Neuronal stem cell (in vitro differentiated cells): ENCODE results near the gene ZNF24.

ENCODE experiments used
- DNase-seq: peaks from one replicate; pipeline ENCODE4 v3.0.0-alpha.2; 2013; ENCODE audit warnings: low spot score
- H2AFZ ChIP-seq: one replicate; pipeline ENCODE4 v1.6.1; 2013; ENCODE audit warnings: mild to moderate bottlenecking, low read length, inconsistent platforms
- H2AK5ac ChIP-seq: 2 replicates; pipeline ENCODE4 v1.6.1; 2013; ENCODE audit warnings: low read depth, mild to moderate bottlenecking, inconsistent platforms, low read length, moderate library complexity, mixed read lengths
- H2BK120ac ChIP-seq: 2 replicates; pipeline ENCODE4 v1.6.1; 2013; ENCODE audit warnings: low read depth, mild to moderate bottlenecking, inconsistent platforms, low read length, moderate library complexity, mixed read lengths
- H2BK12ac ChIP-seq: one replicate; pipeline ENCODE4 v1.6.1; 2013; ENCODE audit warnings: low read length, inconsistent platforms
- H2BK15ac ChIP-seq: 2 replicates; pipeline ENCODE4 v1.6.1; 2013; ENCODE audit warnings: mild to moderate bottlenecking, low read length, inconsistent platforms, mixed read lengths
- H2BK5ac ChIP-seq: one replicate; pipeline ENCODE4 v1.6.1; 2013; ENCODE audit warnings: inconsistent platforms, mild to moderate bottlenecking, low read length, moderate library complexity
- H3K14ac ChIP-seq: one replicate; pipeline ENCODE4 v1.6.1; 2013; ENCODE audit warnings: low read length, inconsistent platforms
- H3K18ac ChIP-seq: 2 replicates; pipeline ENCODE4 v1.6.1; 2013; ENCODE audit warnings: low read length, inconsistent platforms
- H3K23ac ChIP-seq: 2 replicates; pipeline ENCODE4 v1.6.1; 2013; ENCODE audit warnings: low read depth, mild to moderate bottlenecking, mixed read lengths, low read length, inconsistent platforms; ENCODE audit not compliant: poor library complexity
- H3K27ac ChIP-seq: replicated peaks from 3 replicates; pipeline ENCODE4 v1.5.1; 2013; ENCODE audit warnings: low read length, inconsistent platforms
- H3K27me3 ChIP-seq, 3 experiments: 2 replicates each; pipeline ENCODE4 v1.6.1; 2013; ENCODE audit warnings: low read length in 3 of 3, mild to moderate bottlenecking in 2 of 3, inconsistent platforms in 1 of 3, low read depth in 1 of 3, mixed read lengths in 1 of 3, moderate library complexity in 1 of 3; ENCODE audit not compliant: control insufficient read depth in 3 of 3, insufficient read depth in 3 of 3
- H3K36me3 ChIP-seq, 2 donors: replicated peaks in 1 of 2; 2 replicates each; pipeline ENCODE4 v1.6.1; 2013; ENCODE audit warnings: low read length in 2 of 2; ENCODE audit not compliant: control insufficient read depth in 2 of 2, insufficient read depth in 2 of 2
- H3K4ac ChIP-seq: 2 replicates; pipeline ENCODE4 v1.6.1; 2013; ENCODE audit warnings: inconsistent platforms, mild to moderate bottlenecking, low read length, moderate library complexity
- H3K4me1 ChIP-seq, 2 donors: 1 replicate in 1 of 2; 2 replicates in 1 of 2; pipeline ENCODE4 v1.6.1; 2013; ENCODE audit warnings: low read length in 2 of 2, low read depth in 1 of 2; ENCODE audit not compliant: control insufficient read depth in 2 of 2, insufficient read depth in 1 of 2
- H3K4me2 ChIP-seq: one replicate; pipeline ENCODE4 v1.6.1; 2013; ENCODE audit warnings: mild to moderate bottlenecking, low read length, inconsistent platforms; ENCODE audit not compliant: insufficient read depth, poor library complexity, severe bottlenecking
- H3K4me3 ChIP-seq, 2 donors: 2 replicates each; pipeline ENCODE4 v1.5.1; 2013; ENCODE audit warnings: low read length in 2 of 2, mild to moderate bottlenecking in 2 of 2, inconsistent platforms in 1 of 2, moderate library complexity in 1 of 2
- H3K79me1 ChIP-seq: one replicate; pipeline ENCODE4 v1.6.1; 2013; ENCODE audit warnings: low read depth, mild to moderate bottlenecking, inconsistent platforms, low read length, moderate library complexity
- H3K9ac ChIP-seq: one replicate; pipeline ENCODE4 v1.6.1; 2013; ENCODE audit warnings: mild to moderate bottlenecking, low read depth, low read length, inconsistent platforms; ENCODE audit not compliant: poor library complexity
- H3K9me3 ChIP-seq, 2 donors: replicated peaks in 1 of 2; 2 replicates each; pipeline versions ENCODE3 to v1.6.1; 2013; ENCODE audit warnings: low read length in 2 of 2, mild to moderate bottlenecking in 2 of 2, inconsistent platforms in 1 of 2, low read depth in 1 of 2, mixed read lengths in 1 of 2, moderate library complexity in 1 of 2; ENCODE audit not compliant: control insufficient read depth in 2 of 2, insufficient read depth in 1 of 2
- H4K8ac ChIP-seq: one replicate; pipeline ENCODE4 v1.6.1; 2013; ENCODE audit warnings: low read depth, mild to moderate bottlenecking, inconsistent platforms, low read length, moderate library complexity
- H4K91ac ChIP-seq: one replicate; pipeline ENCODE4 v1.6.1; 2013; ENCODE audit warnings: low read length, low read depth, mild to moderate bottlenecking, inconsistent platforms; ENCODE audit not compliant: poor library complexity
- WGBS, 2 donors: extraction: QIAGEN DNeasy Blood & Tissue Kit; methylation state at CpG; one replicate each; pipeline ENCODE4 v1.1.7; 2013; ENCODE audit warnings: missing lambda C conversion rate in 2 of 2, mixed read lengths in 1 of 2; ENCODE audit not compliant: insufficient read length in 2 of 2, insufficient replicate concordance in 1 of 2; ENCODE audit errors: extremely low coverage in 2 of 2; 5-methylcytosine and 5-hydroxymethylcytosine counted together

ZNF24 gene

DNA sequence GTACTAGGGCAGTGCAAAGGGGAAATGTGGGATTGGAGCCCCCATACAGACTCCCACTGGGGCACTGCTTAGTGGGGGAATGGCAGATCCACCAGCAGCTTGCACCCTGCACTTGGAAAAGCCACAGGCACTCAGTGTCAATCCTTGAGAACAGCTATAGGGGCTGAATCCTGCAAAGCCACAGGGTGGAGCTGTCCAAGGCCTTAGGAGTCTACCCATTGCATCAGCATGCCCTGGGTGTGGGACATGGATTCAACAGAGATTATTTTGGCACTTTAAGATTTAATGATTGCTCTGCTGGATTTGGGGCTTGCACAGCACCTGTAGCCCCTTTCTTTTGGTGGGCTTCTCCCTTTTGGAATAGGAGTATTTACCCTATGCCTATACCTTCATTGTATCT, 8.6 kb upstream of the ZNF24 start:
- peaks cover 7 to 17% of the 10 kb centered on the region in 2 donors for H3K9me3 ChIP-seq
- H3K27me3 ChIP-seq = no peaks in the 10 kb centered on the region
- H3K4ac ChIP-seq = no peak overlapping the region
- H2AFZ ChIP-seq = no peak overlapping the region
- no peak overlapping the region for H2BK5ac ChIP-seq
- H3K4me3 ChIP-seq = no peak overlapping the region
- no peak overlapping the region for H2BK120ac ChIP-seq
- H3K4me2 ChIP-seq = no peak overlapping the region
- no peak overlapping the region for H3K23ac ChIP-seq
- H4K8ac ChIP-seq = no peak overlapping the region
- no peak for DNase-seq
- H3K14ac ChIP-seq = no peak overlapping the region
- no peak overlapping the region for H2AK5ac ChIP-seq
- H2BK15ac ChIP-seq = no peak overlapping the region
- no peaks in the 10 kb centered on the region for H3K79me1 ChIP-seq
- no peak overlapping the region for H3K9ac ChIP-seq
- H4K91ac ChIP-seq = no peak overlapping the region
- no peak overlapping the region for H2BK12ac ChIP-seq
- H3K4me1 ChIP-seq = no peaks in the 10 kb centered on the region
- no peak overlapping the region for H3K18ac ChIP-seq
- no peaks in the 10 kb centered on the region for H3K36me3 ChIP-seq
- H3K27ac ChIP-seq = no peak overlapping the region

DNA sequence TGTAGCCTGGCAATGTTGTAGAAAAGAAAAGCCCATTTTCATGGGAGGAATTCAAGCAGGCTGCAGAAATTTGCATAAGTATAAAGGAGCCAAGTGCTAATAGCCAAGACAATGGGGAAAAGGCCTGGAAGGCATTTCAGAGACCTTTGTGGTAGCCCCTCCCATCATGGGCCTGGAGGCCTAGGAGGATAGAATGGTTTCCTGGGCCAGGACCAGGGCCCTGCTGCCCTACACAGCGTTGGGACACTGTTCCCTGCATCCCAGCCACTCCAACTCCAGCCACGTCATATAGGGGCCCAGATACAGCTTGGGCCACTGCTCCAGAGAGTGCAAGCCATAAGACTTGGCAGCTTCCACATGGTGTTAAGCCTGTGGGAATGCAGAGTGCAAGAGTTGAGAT, 8.1 kb upstream of the ZNF24 start:
- Histone ChIP-seq H3K9me3 (peaks cover 7 to 17% of the 10 kb centered on the region in 2 donors), H2AK5ac (no peak overlapping the region), H4K8ac (no peak overlapping the region), H3K9ac (no peak overlapping the region), H3K79me1 (no peaks in the 10 kb centered on the region), H3K27me3 (no peaks in the 10 kb centered on the region), H3K4ac (no peak overlapping the region), H3K4me2 (no peak overlapping the region), H3K4me1 (no peaks in the 10 kb centered on the region), H2BK12ac (no peak overlapping the region), H2BK15ac (no peak overlapping the region), H4K91ac (no peak overlapping the region), H2AFZ (no peak overlapping the region), H3K23ac (no peak overlapping the region), H2BK120ac (no peak overlapping the region), H3K36me3 (no peaks in the 10 kb centered on the region), H3K14ac (no peak overlapping the region), H2BK5ac (no peak overlapping the region), H3K27ac (no peak overlapping the region), H3K18ac (no peak overlapping the region), H3K4me3 (no peak overlapping the region)
- WGBS, 2 donors = no CpG with 5 or more reads among the region's 2 CpGs
- DNase-seq = no peak

DNA sequence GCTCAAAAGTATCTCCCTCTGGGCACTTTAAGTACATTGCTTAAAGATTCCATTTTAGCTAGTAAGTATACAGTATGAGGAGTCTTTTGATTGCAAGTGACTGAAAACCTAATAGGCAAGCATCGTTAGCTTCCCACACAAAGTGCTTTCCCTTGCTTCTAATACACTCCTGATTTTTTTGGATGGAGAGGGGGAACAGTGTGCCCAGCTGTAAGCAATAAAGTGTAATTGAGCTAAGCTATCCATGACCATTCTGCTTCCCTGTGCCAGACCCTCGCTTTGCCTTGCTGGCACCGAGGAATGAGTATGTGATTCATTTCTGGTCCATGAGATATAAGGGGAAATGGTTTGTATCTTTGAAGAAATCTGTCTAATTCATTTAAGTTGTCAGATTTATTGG, 3.8 kb upstream of the ZNF24 start:
- H4K91ac ChIP-seq = no peak overlapping the region
- no peaks in the 10 kb centered on the region for H3K36me3 ChIP-seq
- no peak overlapping the region for H2BK5ac ChIP-seq
- no peak overlapping the region for H4K8ac ChIP-seq
- H3K4me1 ChIP-seq = peaks cover 4 to 13% of the 10 kb centered on the region in 2 donors
- no peaks in the 10 kb centered on the region for H3K27me3 ChIP-seq
- H2AK5ac ChIP-seq = no peak overlapping the region
- WGBS, 2 donors = no CpG with 5 or more reads among the region's 3 CpGs
- no peak overlapping the region for H3K4me2 ChIP-seq
- peaks cover 6% of the 10 kb centered on the region for H3K79me1 ChIP-seq
- H3K4me3 ChIP-seq = no peak overlapping the region
- H2BK12ac ChIP-seq = no peak overlapping the region
- H3K14ac ChIP-seq = no peak overlapping the region
- no peak overlapping the region for H3K18ac ChIP-seq
- H3K9me3 ChIP-seq = peaks cover 6 to 15% of the 10 kb centered on the region in 2 donors
- no peak overlapping the region for H2AFZ ChIP-seq
- no peak overlapping the region for H3K4ac ChIP-seq
- H3K27ac ChIP-seq = no peak overlapping the region
- no peak overlapping the region for H2BK120ac ChIP-seq
- H2BK15ac ChIP-seq = no peak overlapping the region
- no peak overlapping the region for H3K9ac ChIP-seq
- DNase-seq = no peak
- no peak overlapping the region for H3K23ac ChIP-seq

DNA sequence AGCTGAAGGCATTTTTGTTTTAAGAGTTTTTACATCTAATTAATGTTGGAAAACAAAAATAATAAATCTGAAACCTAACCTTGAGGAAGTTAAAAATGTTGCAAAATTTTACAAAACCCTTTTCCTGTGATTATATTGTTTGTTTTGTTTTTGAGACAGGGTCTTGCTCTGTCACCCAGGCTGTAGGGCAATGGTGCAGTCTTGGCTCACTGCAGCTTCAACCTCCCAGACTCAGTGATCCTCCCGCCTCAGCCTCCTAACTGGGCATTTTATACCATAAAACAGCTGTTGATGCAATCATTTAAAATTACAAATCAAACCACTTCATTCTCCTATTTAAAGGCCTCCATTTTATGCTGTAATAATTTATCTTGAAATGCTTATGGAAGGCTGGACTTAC, 1.7 kb upstream of the ZNF24 start:
- H3K27ac ChIP-seq = no peak overlapping the region
- DNase-seq = no peak
- H3K4ac ChIP-seq = no peak overlapping the region
- no peak overlapping the region for H4K8ac ChIP-seq
- no peaks in the 10 kb centered on the region for H3K27me3 ChIP-seq
- no peak overlapping the region for H3K18ac ChIP-seq
- no peak overlapping the region for H2BK15ac ChIP-seq
- H3K9me3 ChIP-seq = no peaks in the 10 kb centered on the region
- H3K14ac ChIP-seq = no peak overlapping the region
- H2AFZ ChIP-seq = peak overlapping the region; percentile 92
- no peak overlapping the region for H3K23ac ChIP-seq
- no CpG with 5 or more reads among the region's 1 CpG for WGBS, 2 donors
- H3K36me3 ChIP-seq = peaks cover 0 to 19% of the 10 kb centered on the region in 2 donors
- H3K79me1 ChIP-seq = peaks cover 6% of the 10 kb centered on the region
- H2AK5ac ChIP-seq = no peak overlapping the region
- H4K91ac ChIP-seq = no peak overlapping the region
- H3K4me2 ChIP-seq = no peak overlapping the region
- H3K4me3 ChIP-seq = peak overlapping the region in 1 of 2 donors; percentile 28
- peaks cover 4 to 16% of the 10 kb centered on the region in 2 donors for H3K4me1 ChIP-seq
- no peak overlapping the region for H2BK5ac ChIP-seq
- H2BK120ac ChIP-seq = no peak overlapping the region
- H3K9ac ChIP-seq = no peak overlapping the region
- no peak overlapping the region for H2BK12ac ChIP-seq
